H54 (cell line): ENCODE results near the gene CASKIN2.

Experiments
- DNase-seq: peaks from one replicate; pipeline ENCODE4 v3.0.0; 2011; ENCODE audit warnings: low spot score, mixed read lengths; ENCODE audit not compliant: insufficient read length
- FAIRE-seq: peaks from 3 replicates; lab custom pipeline; 2011; peaks lifted over from hg19 to GRCh38; lab: Jason Lieb, UNC
- POLR2A ChIP-seq: IDR thresholded peaks from 2 replicates; pipeline ENCODE4 v1.6.1; 2011; ENCODE audit warnings: low read depth, mild to moderate bottlenecking, low read length

Gene CASKIN2

GRCh38 chr17:75476752-75477489 is 38.4 kb downstream of the CASKIN2 start:
- DNase-seq: no peak
- no peak for FAIRE-seq
- no peak for TF ChIP-seq POLR2A

GRCh38 chr17:75476271-75476671 is 39.1 kb downstream of the CASKIN2 start:
- TF ChIP-seq POLR2A: no peak
- no peak for DNase-seq
- no peak for FAIRE-seq

- DNase-seq (no peak), FAIRE-seq (no peak)
- no peak for TF ChIP-seq POLR2A
These were observed 39.5 kb downstream of the CASKIN2 start for GRCh38 chr17:75475851-75476250.

GRCh38 chr17:75475144-75475835 is 40.0 kb downstream of the CASKIN2 start:
- DNase-seq (no peak), FAIRE-seq (no peak)
- TF ChIP-seq POLR2A: no peak

GRCh38 chr17:75474736-75475135 is 40.6 kb downstream of the CASKIN2 start:
- DNase-seq (no peak), FAIRE-seq (no peak)
- no peak for TF ChIP-seq POLR2A

- FAIRE-seq: no peak
These were observed 42.1 kb downstream of the CASKIN2 start for GRCh38 chr17:75473246-75473645.

GRCh38 chr17:75472119-75472518 is 43.2 kb downstream of the CASKIN2 start:
- no peak for TF ChIP-seq POLR2A
- FAIRE-seq (no peak), DNase-seq (no peak)

More at GRCh38 chr17:75473246-75473645, 42.1 kb downstream of the CASKIN2 start:
- TF ChIP-seq POLR2A: no peak
- DNase-seq: no peak

GRCh38 chr17:75471207-75471606 is 44.1 kb downstream of the CASKIN2 start:
- FAIRE-seq (no peak), DNase-seq (no peak)
- TF ChIP-seq POLR2A: no peak

- FAIRE-seq: no peak
- no peak for DNase-seq
- no peak for TF ChIP-seq POLR2A
These were observed 46.5 kb downstream of the CASKIN2 start for GRCh38 chr17:75468779-75469373.

GRCh38 chr17:75468291-75468754 is 47.0 kb downstream of the CASKIN2 start:
- no peak for DNase-seq
- no peak for FAIRE-seq
- no peak for TF ChIP-seq POLR2A

GRCh38 chr17:75465039-75465438 is 50.3 kb downstream of the CASKIN2 start:
- FAIRE-seq: no peak
- TF ChIP-seq POLR2A: no peak
- DNase-seq: no peak

GRCh38 chr17:75463603-75464002 is 51.7 kb downstream of the CASKIN2 start:
- TF ChIP-seq POLR2A: no peak
- DNase-seq (no peak), FAIRE-seq (no peak)

- FAIRE-seq (no peak), DNase-seq (no peak)
- TF ChIP-seq POLR2A: no peak
These were observed 55.0 kb downstream of the CASKIN2 start for GRCh38 chr17:75460295-75460694.

- DNase-seq (no peak), FAIRE-seq (no peak)
- TF ChIP-seq POLR2A: no peak
These were observed 55.6 kb downstream of the CASKIN2 start for GRCh38 chr17:75459590-75460267.
